Thyroid gland (tissue), 4 donors: ENCODE results near the gene MAGI1.

Experiments
- CTCF ChIP-seq, 6 experiments: fragments of 200-600 bp in 3 of 6; fragments of 450-650 bp in 3 of 6; sonication (generic) in 3 of 6; IDR thresholded peaks; one replicate each; pipeline ENCODE4 v1.5.1; 2016 to 2019; ENCODE audit warnings: antibody characterized with exemption in 6 of 6, mild to moderate bottlenecking in 2 of 6, inconsistent platforms in 1 of 6, moderate library complexity in 1 of 6
- POLR2A ChIP-seq, 2 donors: fragments of 450-650 bp; IDR thresholded peaks; one replicate each; pipeline ENCODE4 v1.6.1; 2017; ENCODE audit warnings: antibody characterized with exemption in 2 of 2, mild to moderate bottlenecking in 2 of 2, moderate library complexity in 1 of 2

- TF ChIP-seq CTCF (IDR thresholded peaks at IDR 0.05) (no peak), POLR2A (IDR thresholded peaks at IDR 0.05) (no peak)
Measured at GRCh38 chr3:65557899-65558564, 480.7 kb downstream of the MAGI1 start.
